GM21390 (cell line): Measurements from ENCODE around the gene PTPRN2.

Source experiments
- ATAC-seq: cut with Tn5 transposase; IDR thresholded peaks from one replicate; pipeline ENCODE4 v1.9.1; 2021; ENCODE audit not compliant: unreplicated experiment

The PTPRN2 gene

GRCh38 chr7:157760004-157760730 is 827.5 kb downstream of the PTPRN2 start:
- no peak for ATAC-seq

- no peak for ATAC-seq
These were observed 828.3 kb downstream of the PTPRN2 start for GRCh38 chr7:157759246-157759805.

GRCh38 chr7:157758468-157759245 is 829.0 kb downstream of the PTPRN2 start:
- ATAC-seq: no peak

GRCh38 chr7:157757776-157758467 is 829.7 kb downstream of the PTPRN2 start:
- no peak for ATAC-seq

GRCh38 chr7:157757211-157757610 is 830.4 kb downstream of the PTPRN2 start:
- ATAC-seq: no peak

GRCh38 chr7:157755741-157756140 is 831.9 kb downstream of the PTPRN2 start:
- no peak for ATAC-seq

GRCh38 chr7:157754416-157754790 is 833.2 kb downstream of the PTPRN2 start:
- no peak for ATAC-seq

- no peak for ATAC-seq
These were observed 833.8 kb downstream of the PTPRN2 start for GRCh38 chr7:157753713-157754415.

GRCh38 chr7:157752832-157753291 is 834.8 kb downstream of the PTPRN2 start:
- no peak for ATAC-seq

- no peak for ATAC-seq
These were observed 835.5 kb downstream of the PTPRN2 start for GRCh38 chr7:157751951-157752673.

GRCh38 chr7:157751406-157751805 is 836.2 kb downstream of the PTPRN2 start:
- ATAC-seq: no peak

- ATAC-seq: no peak
These were observed 837.3 kb downstream of the PTPRN2 start for GRCh38 chr7:157750291-157750690.

GRCh38 chr7:157745721-157746709 is 841.6 kb downstream of the PTPRN2 start:
- ATAC-seq: no peak

- ATAC-seq: no peak
These were observed 842.6 kb downstream of the PTPRN2 start for GRCh38 chr7:157744786-157745601.

GRCh38 chr7:157743781-157744525 is 843.7 kb downstream of the PTPRN2 start:
- ATAC-seq: no peak

GRCh38 chr7:157740251-157740798 is 847.3 kb downstream of the PTPRN2 start:
- ATAC-seq: no peak

GRCh38 chr7:157739650-157740049 is 848.0 kb downstream of the PTPRN2 start:
- ATAC-seq: no peak
